HG02678 (cell line): ENCODE results near the gene FGF1.

Experiments
- ATAC-seq: cut with Tn5 transposase; IDR thresholded peaks from one replicate; pipeline ENCODE4 v1.9.1; 2021; ENCODE audit warnings: mild to moderate bottlenecking, moderate library complexity; ENCODE audit not compliant: unreplicated experiment

FGF1 gene

GRCh38 chr5:142685418-142686209 is at the start of gene FGF1:
Gene FGF1 (minus strand): TSS chr5:142686090. CDS start chr5:142614127, 71,963 bp downstream.
- no peak for ATAC-seq

- ATAC-seq, result no peak
Measured at GRCh38 chr5:142727735-142728047, 41.8 kb upstream of the FGF1 start.

- no peak for ATAC-seq
Measured at GRCh38 chr5:142726188-142726731, 40.4 kb upstream of the FGF1 start.

GRCh38 chr5:142725231-142726187 is 39.6 kb upstream of the FGF1 start:
- no peak for ATAC-seq

GRCh38 chr5:142724821-142725220 is 38.9 kb upstream of the FGF1 start:
- no peak for ATAC-seq

GRCh38 chr5:142722896-142723295 is 37.0 kb upstream of the FGF1 start:
- ATAC-seq, result no peak

- ATAC-seq, result no peak
Measured at GRCh38 chr5:142722146-142722545, 36.3 kb upstream of the FGF1 start.

GRCh38 chr5:142720641-142721271 is 34.9 kb upstream of the FGF1 start:
- no peak for ATAC-seq

GRCh38 chr5:142719836-142720370 is 34.0 kb upstream of the FGF1 start:
- no peak for ATAC-seq

GRCh38 chr5:142717582-142718215 is 31.8 kb upstream of the FGF1 start:
- no peak for ATAC-seq

- peak; percentile 40 for ATAC-seq
Measured at GRCh38 chr5:142716963-142717362, 31.1 kb upstream of the FGF1 start.

- ATAC-seq, result no peak
Measured at GRCh38 chr5:142715291-142715690, 29.4 kb upstream of the FGF1 start.

- peak; percentile 99 for ATAC-seq
Measured at GRCh38 chr5:142713121-142713706, 27.3 kb upstream of the FGF1 start.

GRCh38 chr5:142703153-142703552 is 17.3 kb upstream of the FGF1 start:
- no peak for ATAC-seq

GRCh38 chr5:142701673-142702311 is 15.9 kb upstream of the FGF1 start:
- no peak for ATAC-seq

GRCh38 chr5:142700566-142700965 is 14.7 kb upstream of the FGF1 start:
- ATAC-seq, result no peak

GRCh38 chr5:142699184-142699720 is 13.4 kb upstream of the FGF1 start:
- peak; percentile 73 for ATAC-seq

- no peak for ATAC-seq
Measured at GRCh38 chr5:142698447-142699183, 12.7 kb upstream of the FGF1 start.
